Measurements from ENCODE around the gene EVPL. TPM values are rescaled to one million over a fixed set of nuclear protein-coding genes. Genes with fewer than 3 reads are reported as not detected.

Gene EVPL
- polyA plus RNA-seq, 1 donor (not counting 4 experiments of a cell fraction or from before 2014, with no cell fraction given), result 7.6 TPM

GRCh38 chr17:75996665-75997590, 30.2 kb downstream of the EVPL start:
- H4K20me1 ChIP-seq (ENCODE audit: control insufficient read depth, extremely low read depth, insufficient read depth, low read length), result no peaks in the 10 kb centered on the region
- peak overlapping the region; percentile 29 for H3K4me2 ChIP-seq (ENCODE audit: control insufficient read depth, extremely low read depth, insufficient read depth, low read depth, low read length)
- peaks cover 18% of the 10 kb centered on the region for H3K4me1 ChIP-seq (ENCODE audit: control insufficient read depth, extremely low read depth, insufficient read depth, low read length)
- dilution Hi-C loops (cut with MboI; ENCODE audit: extremely low pct_ligation_motif_present, low sequenced_read_pairs), result no loop called here
- H3K9ac ChIP-seq (ENCODE audit: control insufficient read depth, extremely low read depth, insufficient read depth, low read length), result peak overlapping the region; percentile 64
- H3K9me3 ChIP-seq (ENCODE audit: control insufficient read depth, low read depth, low read length), result no peaks in the 10 kb centered on the region
- FAIRE-seq (peak; percentile 84), DNase-seq (ENCODE audit: low read depth, low spot score) (no peak)
- H3K9me1 ChIP-seq (ENCODE audit: control insufficient read depth, extremely low read depth, insufficient read depth, low read length), result peaks cover 2% of the 10 kb centered on the region
- no peak overlapping the region for H3K4me3 ChIP-seq (ENCODE audit: control insufficient read depth in 2 of 3, extremely low read depth in 1 of 3, insufficient read depth in 2 of 3, low read depth in 1 of 3, low read length in 3 of 3)
- H3K27me3 ChIP-seq (ENCODE audit: control insufficient read depth, extremely low read depth, insufficient read depth, low read length), result no peaks in the 10 kb centered on the region
- H3K79me2 ChIP-seq (ENCODE audit: control insufficient read depth, insufficient read depth, low read length), result no peaks in the 10 kb centered on the region
- peaks cover 0 to 2% of the 10 kb centered on the region in 2 experiments for H3K36me3 ChIP-seq (ENCODE audit: control insufficient read depth in 2 of 2, extremely low read depth in 1 of 2, insufficient read depth in 2 of 2, low read length in 2 of 2)
- H3K27ac ChIP-seq (ENCODE audit: control insufficient read depth, insufficient read depth, low read length), result peak overlapping the region; percentile 76
- H2AFZ ChIP-seq (ENCODE audit: control insufficient read depth, low read length), result peak overlapping the region; percentile 16
- no peak for TF ChIP-seq CTCF (optimal IDR thresholded peaks at IDR 0.05 in 1 of 3, IDR thresholded peaks at IDR 0.05 in 1 of 3, conservative IDR thresholded peaks at IDR 0.05 in 1 of 3; ENCODE audit: extremely low read depth in 1 of 3, insufficient read depth in 2 of 3, low read length in 3 of 3)
- TF ChIP-seq EZH2 (IDR thresholded peaks at IDR 0.05; ENCODE audit: low read length), result no peak

GRCh38 chr17:75995385-75995925, 31.7 kb downstream of the EVPL start:
- peaks cover 0 to 3% of the 10 kb centered on the region in 2 experiments for H3K36me3 ChIP-seq (ENCODE audit: control insufficient read depth in 2 of 2, extremely low read depth in 1 of 2, insufficient read depth in 2 of 2, low read length in 2 of 2)
- DNase-seq (ENCODE audit: low read depth, low spot score) (no peak), FAIRE-seq (no peak)
- H2AFZ ChIP-seq (ENCODE audit: control insufficient read depth, low read length), result no peak overlapping the region
- no peaks in the 10 kb centered on the region for H3K79me2 ChIP-seq (ENCODE audit: control insufficient read depth, insufficient read depth, low read length)
- dilution Hi-C loops (cut with MboI; ENCODE audit: extremely low pct_ligation_motif_present, low sequenced_read_pairs), result no loop called here
- no peak overlapping the region for H3K4me2 ChIP-seq (ENCODE audit: control insufficient read depth, extremely low read depth, insufficient read depth, low read depth, low read length)
- H4K20me1 ChIP-seq (ENCODE audit: control insufficient read depth, extremely low read depth, insufficient read depth, low read length), result no peaks in the 10 kb centered on the region
- H3K4me1 ChIP-seq (ENCODE audit: control insufficient read depth, extremely low read depth, insufficient read depth, low read length), result peaks cover 18% of the 10 kb centered on the region
- TF ChIP-seq EZH2 (IDR thresholded peaks at IDR 0.05; ENCODE audit: low read length), result no peak
- TF ChIP-seq CTCF (optimal IDR thresholded peaks at IDR 0.05 in 1 of 3, IDR thresholded peaks at IDR 0.05 in 1 of 3, conservative IDR thresholded peaks at IDR 0.05 in 1 of 3; ENCODE audit: extremely low read depth in 1 of 3, insufficient read depth in 2 of 3, low read length in 3 of 3), result no peak
- H3K27me3 ChIP-seq (ENCODE audit: control insufficient read depth, extremely low read depth, insufficient read depth, low read length), result no peaks in the 10 kb centered on the region
- H3K4me3 ChIP-seq (ENCODE audit: control insufficient read depth in 2 of 3, extremely low read depth in 1 of 3, insufficient read depth in 2 of 3, low read depth in 1 of 3, low read length in 3 of 3), result no peak overlapping the region
- H3K27ac ChIP-seq (ENCODE audit: control insufficient read depth, insufficient read depth, low read length), result no peak overlapping the region
- H3K9ac ChIP-seq (ENCODE audit: control insufficient read depth, extremely low read depth, insufficient read depth, low read length), result no peak overlapping the region
- peaks cover 2% of the 10 kb centered on the region for H3K9me1 ChIP-seq (ENCODE audit: control insufficient read depth, extremely low read depth, insufficient read depth, low read length)
- H3K9me3 ChIP-seq (ENCODE audit: control insufficient read depth, low read depth, low read length), result no peaks in the 10 kb centered on the region
